Keratinocyte (primary cell): Measurements from ENCODE around the gene RARS2. TPM values are rescaled to one million over a fixed set of nuclear protein-coding genes. Genes with fewer than 3 reads are reported as not detected.

Experiments
- DNase-seq: peaks from one replicate; pipeline ENCODE4 v3.0.0-alpha.2; 2011; ENCODE audit warnings: low read depth, missing footprints, low spot score
- FAIRE-seq: peaks from 2 replicates; lab custom pipeline; 2011; peaks lifted over from hg19 to GRCh38; lab: Jason Lieb, UNC
- H2AFZ ChIP-seq: 2 replicates; pipeline ENCODE4 v1.6.0; 2012; ENCODE audit warnings: low read length, control low read depth, inconsistent platforms; ENCODE audit not compliant: control insufficient read depth
- H3K27ac ChIP-seq: 2 replicates; pipeline ENCODE4 v1.5.1; 2011; ENCODE audit warnings: low read length; ENCODE audit not compliant: control insufficient read depth, insufficient read depth
- H3K27me3 ChIP-seq: 3 replicates; pipeline ENCODE4 v1.6.0; 2011; ENCODE audit warnings: low read length; ENCODE audit not compliant: control insufficient read depth, insufficient read depth; ENCODE audit errors: extremely low read depth
- H3K36me3 ChIP-seq, 2 experiments: 2 replicates in 1 of 2; 3 replicates in 1 of 2; pipeline ENCODE4 v1.5.1; 2011; ENCODE audit warnings: low read length in 2 of 2, mild to moderate bottlenecking in 1 of 2; ENCODE audit not compliant: control insufficient read depth in 2 of 2, insufficient read depth in 2 of 2; ENCODE audit errors: extremely low read depth in 1 of 2
- H3K4me1 ChIP-seq: 3 replicates; pipeline ENCODE4 v1.5.1; 2011; ENCODE audit warnings: low read length; ENCODE audit not compliant: control insufficient read depth, insufficient read depth; ENCODE audit errors: extremely low read depth
- H3K4me2 ChIP-seq: 3 replicates; pipeline ENCODE4 v1.6.0; 2011; ENCODE audit warnings: low read depth, low read length; ENCODE audit not compliant: control insufficient read depth, insufficient read depth; ENCODE audit errors: extremely low read depth
- H3K4me3 ChIP-seq, 3 experiments: fragments of 200-600 bp in 1 of 3; sonication (generic) in 1 of 3; 2 replicates in 2 of 3; 3 replicates in 1 of 3; pipeline ENCODE4 v1.5.1; 2011 to 2016; ENCODE audit warnings: low read length in 3 of 3, mild to moderate bottlenecking in 3 of 3, control low read depth in 2 of 3, inconsistent platforms in 1 of 3, low read depth in 1 of 3, mixed read lengths in 1 of 3, mixed run types in 1 of 3, moderate library complexity in 1 of 3; ENCODE audit not compliant: control insufficient read depth in 2 of 3, insufficient read depth in 2 of 3; ENCODE audit errors: extremely low read depth in 1 of 3
- H3K79me2 ChIP-seq: 2 replicates; pipeline ENCODE4 v1.6.0; 2012; ENCODE audit warnings: low read length; ENCODE audit not compliant: control insufficient read depth, insufficient read depth
- H3K9ac ChIP-seq: 3 replicates; pipeline ENCODE4 v1.6.0; 2011; ENCODE audit warnings: low read length; ENCODE audit not compliant: control insufficient read depth, insufficient read depth; ENCODE audit errors: extremely low read depth
- H3K9me1 ChIP-seq: 3 replicates; pipeline ENCODE4 v1.6.0; 2011; ENCODE audit warnings: low read length; ENCODE audit not compliant: control insufficient read depth, insufficient read depth; ENCODE audit errors: extremely low read depth
- H3K9me3 ChIP-seq: 2 replicates; pipeline ENCODE4 v1.5.1; 2012; ENCODE audit warnings: low read depth, low read length; ENCODE audit not compliant: control insufficient read depth
- H4K20me1 ChIP-seq: 3 replicates; pipeline ENCODE4 v1.6.0; 2011; ENCODE audit warnings: low read length; ENCODE audit not compliant: control insufficient read depth, insufficient read depth; ENCODE audit errors: extremely low read depth
- EZH2 ChIP-seq: IDR thresholded peaks from one replicate; pipeline ENCODE4 v1.6.1; 2012; ENCODE audit warnings: inconsistent platforms, mild to moderate bottlenecking, low read length, moderate library complexity
- dilution Hi-C: fragments of 300-500 bp; cut with MboI; formaldehyde crosslinking; loops from one replicate; pipeline ENCODE4 v1.7.0; 2020; ENCODE audit warnings: low sequenced_read_pairs; ENCODE audit not compliant: extremely low pct_ligation_motif_present
- polyA plus RNA-seq, 5 experiments: library from polyadenylated mRNA; depleted of rRNA in 3 of 5; stranded (reverse) in 3 of 5; stranded (forward) in 1 of 5; unstranded in 1 of 5; fragments of >200 nt; gene quantifications; 1 replicate in 1 of 5; 2 replicates in 3 of 5; 3 replicates in 1 of 5; pipeline versions ENCODE4 v1.2.1 to v1.2.3, GENCODE V29; 2011 to 2012; ENCODE audit warnings: missing spikeins in 2 of 5, low read depth in 1 of 5, low replicate concordance in 1 of 5
- TF ChIP-seq, protein P1 (sequence below), 3 experiments: IDR thresholded peaks in 1 of 3; conservative IDR thresholded peaks in 1 of 3; optimal IDR thresholded peaks in 1 of 3; 2 replicates in 2 of 3; 3 replicates in 1 of 3; pipeline versions ENCODE3 to v1.5.1; 2011; ENCODE audit warnings: low read length in 3 of 3, mild to moderate bottlenecking in 3 of 3, moderate library complexity in 2 of 3, control low read depth in 1 of 3, inconsistent platforms in 1 of 3; ENCODE audit not compliant: insufficient read depth in 2 of 3; ENCODE audit errors: extremely low read depth in 1 of 3

RARS2 gene
- polyA plus RNA-seq, 1 donor (not counting 4 experiments of a cell fraction or from before 2014, with no cell fraction given): 20.3 TPM

- no peaks in the 10 kb centered on the region for H3K36me3 ChIP-seq
- peaks cover 67% of the 10 kb centered on the region for H3K79me2 ChIP-seq
- H3K27me3 ChIP-seq: no peaks in the 10 kb centered on the region
- TF ChIP-seq EZH2: no peak
- TF ChIP-seq, protein P1, sequence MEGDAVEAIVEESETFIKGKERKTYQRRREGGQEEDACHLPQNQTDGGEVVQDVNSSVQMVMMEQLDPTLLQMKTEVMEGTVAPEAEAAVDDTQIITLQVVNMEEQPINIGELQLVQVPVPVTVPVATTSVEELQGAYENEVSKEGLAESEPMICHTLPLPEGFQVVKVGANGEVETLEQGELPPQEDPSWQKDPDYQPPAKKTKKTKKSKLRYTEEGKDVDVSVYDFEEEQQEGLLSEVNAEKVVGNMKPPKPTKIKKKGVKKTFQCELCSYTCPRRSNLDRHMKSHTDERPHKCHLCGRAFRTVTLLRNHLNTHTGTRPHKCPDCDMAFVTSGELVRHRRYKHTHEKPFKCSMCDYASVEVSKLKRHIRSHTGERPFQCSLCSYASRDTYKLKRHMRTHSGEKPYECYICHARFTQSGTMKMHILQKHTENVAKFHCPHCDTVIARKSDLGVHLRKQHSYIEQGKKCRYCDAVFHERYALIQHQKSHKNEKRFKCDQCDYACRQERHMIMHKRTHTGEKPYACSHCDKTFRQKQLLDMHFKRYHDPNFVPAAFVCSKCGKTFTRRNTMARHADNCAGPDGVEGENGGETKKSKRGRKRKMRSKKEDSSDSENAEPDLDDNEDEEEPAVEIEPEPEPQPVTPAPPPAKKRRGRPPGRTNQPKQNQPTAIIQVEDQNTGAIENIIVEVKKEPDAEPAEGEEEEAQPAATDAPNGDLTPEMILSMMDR (optimal IDR thresholded peaks at IDR 0.05 in 1 of 3, IDR thresholded peaks at IDR 0.05 in 1 of 3, conservative IDR thresholded peaks at IDR 0.05 in 1 of 3; ENCODE audit: extremely low read depth in 1 of 3, insufficient read depth in 2 of 3, low read length in 3 of 3): no peak
- H3K9me1 ChIP-seq: peaks cover 2% of the 10 kb centered on the region
- H3K27ac ChIP-seq: no peak overlapping the region
- H3K9me3 ChIP-seq: no peaks in the 10 kb centered on the region
- no peak overlapping the region for H3K4me2 ChIP-seq
- no peak overlapping the region for H3K4me3 ChIP-seq
- dilution Hi-C loops: no loop called here
- FAIRE-seq: no peak
- H3K9ac ChIP-seq: no peak overlapping the region
- no peak for DNase-seq
- H2AFZ ChIP-seq: no peak overlapping the region
- peaks cover 5% of the 10 kb centered on the region for H3K4me1 ChIP-seq
- no peaks in the 10 kb centered on the region for H4K20me1 ChIP-seq
Observed at GRCh38 chr6:87574237-87574804, 15.5 kb downstream of the RARS2 start.

DNA sequence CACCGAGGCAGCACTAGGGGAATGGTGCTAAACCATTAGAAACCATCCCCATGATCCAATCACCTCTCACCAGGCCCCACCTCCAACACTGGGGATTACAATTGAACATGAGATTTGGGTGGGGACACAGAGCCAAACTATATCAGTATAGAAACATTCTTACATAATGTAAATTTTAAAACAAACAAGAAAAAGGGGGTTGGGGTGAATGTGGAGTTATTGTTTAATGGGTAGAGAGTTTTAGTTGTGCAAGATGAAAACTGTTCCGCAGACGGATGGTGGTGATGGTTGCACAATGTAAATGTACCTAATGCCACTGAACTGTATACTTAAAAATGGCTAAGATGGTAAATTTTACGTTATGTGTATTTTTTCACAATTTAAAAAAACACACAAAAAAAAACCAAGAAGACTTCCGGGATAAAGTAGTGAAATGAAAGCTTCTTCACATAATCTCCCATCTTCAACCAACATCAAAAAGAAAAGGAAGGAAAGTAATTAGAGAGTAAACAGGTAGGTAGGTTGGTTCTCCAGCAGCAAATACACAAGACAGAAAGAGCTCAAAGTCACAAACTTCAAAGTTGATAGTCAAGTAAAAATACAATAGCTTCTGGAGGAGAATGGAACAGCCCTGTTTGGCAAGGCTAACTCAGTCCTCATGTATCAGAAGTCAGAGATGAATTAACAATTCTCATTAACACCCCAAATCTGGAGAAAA lies 16.3 kb downstream of the RARS2 start:
- no peak overlapping the region for H3K9ac ChIP-seq
- no peak for FAIRE-seq
- no peak for TF ChIP-seq EZH2
- TF ChIP-seq, protein P1 (optimal IDR thresholded peaks at IDR 0.05 in 1 of 3, IDR thresholded peaks at IDR 0.05 in 1 of 3, conservative IDR thresholded peaks at IDR 0.05 in 1 of 3; ENCODE audit: extremely low read depth in 1 of 3, insufficient read depth in 2 of 3, low read length in 3 of 3): no peak
- H3K36me3 ChIP-seq: no peaks in the 10 kb centered on the region
- no peak overlapping the region for H3K4me3 ChIP-seq
- H3K79me2 ChIP-seq: peaks cover 62% of the 10 kb centered on the region
- H3K9me3 ChIP-seq: no peaks in the 10 kb centered on the region
- H3K4me2 ChIP-seq: no peak overlapping the region
- peaks cover 1% of the 10 kb centered on the region for H4K20me1 ChIP-seq
- H3K27ac ChIP-seq: no peak overlapping the region
- dilution Hi-C loops: no loop called here
- H2AFZ ChIP-seq: no peak overlapping the region
- H3K4me1 ChIP-seq: peaks cover 5% of the 10 kb centered on the region
- H3K9me1 ChIP-seq: peaks cover 2% of the 10 kb centered on the region
- H3K27me3 ChIP-seq: no peaks in the 10 kb centered on the region
- no peak for DNase-seq
